NCI-H1092 (cell line): ENCODE data around the gene ZNF814.
"Not testable (repeated sequence)": the region's sequence is repeated elsewhere in the genome, so short reads cannot be mapped to it uniquely, and the experiment has no call there.

ENCODE experiments used
- DNase-seq: peaks from one replicate; lab custom pipeline; 2025; lab: John Stamatoyannopoulos, UW

The ZNF814 gene

DNA sequence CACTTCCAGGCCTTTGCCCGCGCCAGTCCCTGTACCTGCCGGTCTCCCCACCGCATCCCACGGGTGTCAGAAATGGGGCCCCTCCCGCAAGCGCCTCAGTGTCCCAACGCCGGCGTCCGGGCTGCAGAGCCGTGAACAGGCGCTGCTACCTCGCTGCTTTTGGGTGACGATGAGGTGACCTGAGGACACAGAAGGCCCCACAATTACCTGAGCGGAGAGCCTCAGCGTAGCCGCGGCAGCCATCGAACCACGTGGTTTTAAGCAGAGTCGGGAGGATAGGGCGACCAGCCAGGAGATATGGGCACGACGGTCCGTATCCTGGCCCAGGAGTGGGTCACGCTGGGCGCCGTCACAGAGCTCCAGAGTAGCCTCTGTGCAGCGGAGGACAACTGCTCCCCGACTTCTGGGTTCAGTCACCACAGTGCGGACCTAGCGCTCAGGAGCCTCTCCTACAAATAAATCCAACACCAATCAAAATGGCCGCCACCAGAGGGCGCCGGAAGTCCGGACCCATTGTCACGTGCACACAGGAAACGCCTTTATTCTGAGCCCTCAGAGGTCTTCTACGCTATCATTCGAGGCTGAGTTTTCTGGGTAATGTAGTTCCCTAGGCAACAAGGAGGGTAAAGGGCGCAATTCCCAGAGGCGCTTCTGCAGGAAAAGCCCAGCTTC, at the start of gene ZNF814:
Gene ZNF814, minus strand, starts transcription at position 478 of the 672 bp plus-strand sequence. Its CDS starts 235 bp downstream, at position 243.
- no peak for DNase-seq

DNA sequence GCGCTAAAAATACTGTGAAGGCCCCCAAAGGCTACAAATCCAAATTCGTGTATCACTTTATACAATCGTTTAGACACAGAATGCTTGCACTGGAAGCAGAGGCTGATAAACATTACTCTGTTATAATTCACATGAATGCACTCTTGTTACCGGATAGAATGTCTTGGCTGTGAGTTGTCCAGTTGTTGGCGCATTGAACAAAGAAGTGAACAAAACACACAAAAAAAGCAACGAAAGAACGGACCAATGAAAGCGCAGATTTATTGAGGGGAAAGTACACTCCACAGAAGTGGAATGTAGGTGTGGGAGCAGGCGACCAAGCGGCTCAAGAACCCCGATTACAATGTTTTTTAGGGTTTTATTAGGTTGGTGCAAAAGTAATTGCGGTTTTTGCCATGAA, 46.9 kb upstream of the ZNF814 start:
- no peak for DNase-seq

DNA sequence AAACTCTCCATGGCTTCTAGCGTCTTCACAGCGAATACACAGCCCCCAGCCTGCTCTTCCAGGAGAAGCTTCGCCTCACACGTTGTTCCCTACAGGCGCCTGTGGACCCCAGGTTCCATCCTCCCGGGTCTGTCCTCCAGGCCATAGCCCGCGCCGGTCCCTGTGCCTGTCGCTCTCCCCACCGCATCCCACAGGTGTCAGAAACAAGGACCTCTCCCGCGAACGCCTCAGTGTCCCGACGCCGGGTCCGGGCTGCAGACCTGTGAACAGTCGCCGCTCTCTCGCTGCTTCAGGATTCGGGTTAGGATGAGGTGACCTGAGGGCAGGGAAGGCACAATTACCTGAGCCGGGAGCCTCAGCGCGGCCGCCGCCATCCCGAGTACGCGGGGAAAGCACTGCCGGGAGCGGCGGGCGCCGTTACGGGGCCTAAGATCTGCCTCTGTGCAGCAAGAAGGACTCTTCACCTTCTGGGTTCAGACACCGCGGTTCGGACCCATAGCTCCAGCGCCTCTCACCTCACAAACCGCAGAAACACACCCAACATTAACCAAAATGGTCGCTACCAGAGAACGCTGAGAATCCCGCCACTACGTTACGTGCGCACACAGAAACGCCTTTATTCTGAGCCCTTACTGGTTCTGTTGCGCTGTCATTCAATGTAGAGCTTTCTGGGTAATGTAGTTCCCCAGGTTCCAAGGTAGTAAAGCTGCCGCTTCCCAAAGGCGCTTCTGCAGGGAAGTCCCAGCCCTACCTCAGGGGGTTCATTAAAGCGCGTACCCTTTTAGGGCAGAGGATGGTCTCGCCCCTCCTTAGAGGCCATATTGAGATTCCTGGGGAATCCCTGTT, 46.2 kb upstream of the ZNF814 start, which contains the start of gene ZNF418:
Gene ZNF418, minus strand, starts transcription at position 583 of the 846 bp plus-strand sequence. CDS start 1,580 bp downstream, outside the sequence.
- no peak for DNase-seq

DNA sequence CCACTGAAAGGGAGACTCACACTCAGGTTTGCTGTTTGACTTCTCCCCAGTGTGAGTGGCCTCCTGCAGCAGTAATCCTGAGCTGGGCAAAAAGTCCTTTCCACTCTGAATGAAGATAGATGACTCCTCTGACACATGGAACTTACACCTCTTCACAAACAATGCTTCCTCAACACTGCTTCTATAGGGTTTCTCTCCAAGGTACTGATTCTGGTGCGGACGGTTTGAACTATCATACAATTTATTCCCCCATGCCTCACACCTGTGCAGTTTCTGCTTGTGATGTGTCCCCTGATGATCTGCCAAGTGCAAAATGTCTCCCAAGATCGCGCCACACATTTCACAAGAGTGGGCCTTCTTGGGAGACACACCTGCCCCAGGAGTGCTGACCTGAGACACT, 38.8 kb upstream of the ZNF814 start:
- no peak for DNase-seq

DNA sequence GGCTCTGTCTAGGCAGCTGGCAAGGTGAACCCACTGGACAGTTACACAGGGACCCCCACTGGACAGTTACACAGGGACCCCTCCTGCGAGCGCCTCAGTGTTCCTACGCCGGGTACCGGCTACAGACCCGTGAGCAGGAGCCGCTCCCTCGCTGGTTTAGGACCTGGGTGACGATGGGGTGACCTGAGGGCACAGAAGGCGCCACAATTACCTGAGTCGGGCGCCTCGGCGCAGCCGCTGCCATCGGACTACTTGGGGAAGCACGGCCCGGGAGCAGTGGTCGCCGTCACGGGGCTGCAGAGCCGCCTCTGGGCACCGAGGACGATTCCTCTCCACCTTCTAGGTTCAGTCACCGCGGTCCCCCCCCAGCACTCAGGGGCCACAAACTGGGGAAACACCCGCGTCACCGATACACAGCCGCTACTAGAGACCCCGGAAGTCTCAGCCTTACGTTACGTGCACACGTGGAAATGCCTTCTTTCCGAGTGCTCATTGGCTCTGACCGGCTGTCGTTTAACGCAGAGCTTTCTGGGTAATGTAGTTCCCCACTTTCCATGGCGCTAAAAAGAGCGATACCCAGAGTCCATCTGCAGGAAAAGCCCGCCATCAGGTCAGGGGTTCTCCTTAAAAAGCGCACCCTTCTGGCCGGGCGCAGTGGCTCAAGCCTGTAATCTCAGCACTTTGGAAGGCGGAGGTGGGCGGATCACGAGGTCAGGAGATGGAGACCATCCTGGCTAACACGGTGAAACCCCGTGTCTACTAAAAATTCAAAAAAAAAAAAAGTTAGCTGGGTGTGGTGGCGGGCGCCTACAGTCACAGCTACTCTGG, 27.5 kb upstream of the ZNF814 start, which contains the start of gene ZNF417:
Gene ZNF417, minus strand, starts transcription at position 425 of the 828 bp plus-strand sequence. Its CDS starts 181 bp downstream, at position 244.
- DNase-seq: peak; percentile 87

DNA sequence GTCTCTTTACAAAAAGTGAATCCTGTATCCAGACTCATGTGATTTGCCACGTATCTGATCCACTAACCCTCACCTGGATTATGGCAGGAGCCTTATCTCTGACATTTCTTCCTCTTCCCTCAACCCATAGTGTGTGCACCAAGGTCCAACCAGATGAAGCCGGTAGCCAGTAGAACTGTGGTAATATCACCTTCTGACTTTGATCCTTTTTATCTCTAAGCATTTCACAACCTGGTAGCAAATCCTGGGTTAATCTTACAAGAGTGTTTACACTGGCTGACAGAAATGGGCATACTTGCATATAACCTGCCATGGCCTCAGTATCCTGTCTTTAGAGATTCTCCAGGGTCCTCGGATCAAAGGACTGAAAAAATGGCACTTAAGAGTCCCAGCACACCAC, 25.7 kb upstream of the ZNF814 start:
- DNase-seq: no peak

DNA sequence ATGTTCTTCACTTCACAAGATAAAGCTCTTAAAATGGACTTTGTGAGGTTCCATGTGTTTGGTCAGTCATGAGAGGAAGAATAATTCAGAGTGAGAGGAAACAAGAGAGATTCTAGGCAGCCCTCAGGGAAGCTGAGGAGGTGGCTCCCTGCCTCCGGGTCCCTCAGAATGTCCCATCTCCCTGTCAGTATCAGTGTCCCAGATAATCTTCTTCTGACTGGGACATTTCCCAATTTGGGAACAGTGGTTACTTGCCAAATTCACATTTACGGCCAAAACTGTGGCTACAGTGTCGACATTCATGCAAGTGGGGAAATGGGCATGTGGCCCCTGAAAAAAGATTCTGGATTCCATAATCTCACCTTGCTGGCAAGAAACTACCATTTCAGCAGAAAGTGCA, 18.6 kb upstream of the ZNF814 start:
- DNase-seq: no peak

DNA sequence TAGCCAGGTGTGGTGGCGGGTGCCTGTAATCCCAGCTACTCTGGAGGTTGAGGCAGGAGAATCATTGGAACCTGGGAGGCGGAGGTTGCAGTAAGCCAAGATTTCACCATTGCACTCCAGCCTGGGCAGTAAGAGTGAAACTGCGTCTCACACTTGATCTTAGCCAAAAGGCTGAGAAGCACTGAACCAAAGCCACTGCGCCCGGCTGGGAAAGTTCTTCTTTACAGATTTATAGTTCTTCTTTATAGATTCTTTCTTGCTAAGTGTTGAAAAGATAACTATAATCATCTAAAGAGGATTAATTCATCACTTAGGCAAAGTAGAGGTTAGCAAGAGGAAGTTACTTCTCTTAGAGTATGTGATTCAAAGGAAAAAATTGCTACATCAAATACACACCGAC, 16.4 kb upstream of the ZNF814 start:
- no peak for DNase-seq

DNA sequence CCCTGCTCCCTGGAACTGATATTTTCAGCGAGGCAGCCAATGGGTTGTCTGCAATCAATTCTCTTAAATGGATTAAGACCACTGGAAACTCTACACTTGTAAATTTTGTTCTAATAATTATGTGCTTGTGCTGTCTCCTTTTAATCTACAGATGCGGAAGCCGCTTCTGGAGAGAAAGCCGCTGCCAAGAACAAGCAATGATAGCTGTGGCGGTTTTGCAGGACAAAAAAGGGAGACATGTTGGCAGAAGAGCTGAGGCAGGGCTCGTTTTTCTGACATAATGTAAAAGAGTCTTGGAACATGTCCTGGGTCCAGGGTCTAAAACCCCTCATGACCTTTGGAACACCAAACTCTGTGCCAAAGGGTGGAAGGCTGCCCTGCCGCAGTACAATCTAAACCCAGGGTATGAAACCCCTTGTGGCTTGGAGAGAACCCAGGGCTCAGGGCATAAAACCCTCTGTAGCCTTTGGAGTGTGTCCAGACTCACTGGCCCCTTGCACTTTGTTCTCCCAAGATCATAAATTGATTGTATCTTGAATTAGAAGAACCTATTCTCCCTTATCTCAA, 14.9 kb upstream of the ZNF814 start:
- DNase-seq: no peak

DNA sequence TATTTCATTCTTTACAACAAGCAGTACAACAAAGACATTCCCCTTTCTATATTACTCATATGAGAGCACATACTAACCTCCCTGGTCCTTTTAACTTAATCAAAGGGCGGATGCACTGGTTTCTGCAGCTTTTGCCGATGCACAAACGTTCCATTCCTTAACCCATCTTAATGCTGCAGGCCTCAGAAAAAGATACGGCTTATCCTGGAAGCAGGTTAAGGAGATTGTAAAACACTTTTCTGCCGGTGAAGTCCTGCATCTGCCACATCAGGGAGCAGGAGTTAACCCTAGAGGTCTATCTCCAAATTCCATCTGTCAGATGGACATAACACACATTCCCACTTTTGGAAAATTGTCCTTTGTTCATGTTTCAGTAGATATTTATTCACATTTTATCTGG, 11.5 kb upstream of the ZNF814 start:
- no peak for DNase-seq

DNA sequence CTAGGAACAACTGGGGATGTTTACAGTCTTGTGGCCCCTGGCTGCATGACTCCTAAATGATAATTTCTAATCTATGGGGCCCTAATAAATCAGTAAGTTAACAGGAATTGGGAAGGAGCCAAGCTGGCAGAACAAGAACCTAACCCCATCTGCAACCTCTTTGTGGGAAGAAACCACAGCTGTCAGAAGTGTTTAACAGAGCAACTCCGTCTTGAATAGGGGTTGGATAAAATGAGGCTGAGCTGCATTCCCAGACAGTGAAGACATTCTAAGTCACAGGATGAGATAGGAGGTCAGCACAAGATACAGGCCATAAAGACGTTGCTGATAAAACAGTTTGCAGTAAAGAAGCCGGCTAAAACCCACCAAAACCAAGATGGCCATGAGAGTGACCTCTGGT, 1.9 kb upstream of the ZNF814 start:
- DNase-seq: not testable (repeated sequence)

DNA sequence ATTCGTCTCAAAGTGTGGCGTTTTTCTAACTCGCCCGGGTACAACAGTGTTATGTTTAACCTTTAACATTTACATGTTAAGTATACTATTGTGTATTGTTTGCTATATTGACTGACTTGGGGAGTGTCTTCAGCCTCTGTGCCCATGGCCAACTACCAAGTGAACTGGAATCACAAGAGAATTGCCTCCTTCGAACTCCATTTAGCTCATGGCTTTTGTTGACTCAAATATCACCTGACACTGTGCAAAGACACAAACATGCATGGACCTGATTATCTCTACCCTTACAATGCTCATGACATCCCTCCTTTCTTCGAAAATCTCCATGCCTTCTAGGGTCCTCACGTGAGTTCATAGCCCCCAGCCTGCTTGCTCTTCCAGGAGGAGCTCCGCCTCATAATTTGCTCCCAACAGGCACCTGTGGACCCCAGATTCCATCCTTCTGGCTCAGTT, 704 bp downstream of the ZNF814 start:
- DNase-seq: no peak

DNA sequence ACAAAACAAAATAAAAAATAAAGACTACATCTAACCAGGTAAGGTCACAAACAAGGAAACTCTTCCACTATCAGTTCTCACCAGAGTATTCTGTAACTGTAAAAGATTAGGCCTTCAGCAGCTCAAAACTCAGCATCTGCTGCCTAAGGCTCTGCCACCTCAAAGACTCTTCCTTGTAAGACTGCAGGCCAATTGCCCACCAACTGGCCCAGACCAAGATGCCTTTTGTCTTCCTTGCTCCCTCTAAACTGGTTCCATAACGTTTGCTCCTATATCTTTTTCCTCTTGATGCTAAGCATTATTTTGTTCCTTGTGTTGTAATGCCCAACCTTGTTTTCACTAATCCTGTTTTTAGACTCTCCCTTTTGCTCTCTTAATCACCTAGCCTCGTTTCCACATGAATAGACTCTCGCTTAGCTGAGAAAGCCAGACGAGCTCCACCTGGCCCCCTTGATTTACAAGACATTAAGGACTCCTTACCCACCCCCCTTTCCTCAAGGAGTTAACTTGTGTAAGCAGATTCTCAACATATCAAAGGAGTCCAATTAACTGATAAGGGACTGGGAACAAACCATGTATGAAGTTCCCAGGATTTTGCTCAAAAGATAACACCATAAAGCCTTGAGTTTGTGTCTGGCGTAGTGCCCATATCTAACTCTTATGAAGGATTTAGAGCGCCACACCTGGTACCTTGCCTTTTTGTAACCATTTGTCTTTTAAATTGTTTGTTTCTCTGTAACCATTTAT, 1.5 kb downstream of the ZNF814 start:
- DNase-seq: no peak

DNA sequence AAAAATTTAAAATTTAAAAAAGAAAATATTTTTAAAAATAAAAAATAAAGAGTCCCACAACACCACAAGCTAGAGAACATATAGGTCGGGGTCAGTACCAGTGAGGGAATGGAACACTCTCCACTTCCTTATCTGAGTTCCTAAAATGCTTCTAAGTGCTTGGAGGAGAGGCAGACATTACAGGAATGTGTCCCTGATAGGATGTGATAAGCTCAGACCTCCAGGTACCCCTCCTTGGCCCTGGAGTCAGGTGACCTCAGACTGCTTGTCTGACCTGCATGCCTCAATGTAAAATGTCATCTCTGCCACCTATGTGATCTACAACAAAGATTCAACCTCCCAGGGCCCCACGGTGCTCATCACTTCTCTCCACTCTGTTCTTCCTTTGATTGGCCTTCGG, 2.8 kb downstream of the ZNF814 start:
- DNase-seq: no peak

DNA sequence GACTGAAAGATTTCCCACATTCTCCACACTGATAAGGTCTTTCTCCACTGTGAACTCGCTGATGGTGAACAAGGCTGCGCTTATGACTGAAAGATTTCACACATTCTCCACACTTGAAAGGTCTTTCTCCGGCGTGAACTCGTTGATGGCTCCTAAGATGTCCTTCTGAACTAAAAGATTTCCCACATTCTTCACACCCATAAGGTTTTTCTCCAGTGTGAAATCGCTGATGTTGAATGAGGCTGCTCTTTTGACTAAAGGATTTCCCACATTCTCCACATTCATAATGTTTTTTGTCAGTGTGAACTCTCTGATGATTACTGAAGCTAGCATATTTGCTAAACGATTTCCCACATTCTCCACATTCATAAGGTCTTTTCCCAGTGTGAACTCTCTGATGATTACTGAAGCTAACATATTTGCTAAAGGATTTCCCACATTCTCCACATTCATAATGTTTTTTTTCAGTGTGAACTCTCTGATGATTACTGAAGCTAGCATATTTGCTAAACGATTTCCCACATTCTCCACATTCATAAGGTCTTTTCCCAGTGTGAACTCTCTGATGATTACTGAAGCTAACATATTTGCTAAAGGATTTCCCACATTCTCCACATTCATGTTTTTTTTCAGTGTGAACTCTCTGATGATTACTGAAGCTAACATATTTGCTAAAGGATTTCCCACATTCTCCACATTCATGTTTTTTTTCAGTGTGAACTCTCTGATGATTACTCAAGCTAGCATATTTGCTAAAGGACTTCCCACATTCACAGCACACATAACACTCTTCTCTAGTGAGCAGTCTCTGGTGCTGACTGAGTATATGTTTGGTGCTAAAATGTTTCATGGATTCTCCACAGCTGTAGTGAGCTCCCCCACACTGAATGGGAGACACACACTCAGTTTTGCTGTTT, 14.7 kb downstream of the ZNF814 start:
- not testable (repeated sequence) for DNase-seq

DNA sequence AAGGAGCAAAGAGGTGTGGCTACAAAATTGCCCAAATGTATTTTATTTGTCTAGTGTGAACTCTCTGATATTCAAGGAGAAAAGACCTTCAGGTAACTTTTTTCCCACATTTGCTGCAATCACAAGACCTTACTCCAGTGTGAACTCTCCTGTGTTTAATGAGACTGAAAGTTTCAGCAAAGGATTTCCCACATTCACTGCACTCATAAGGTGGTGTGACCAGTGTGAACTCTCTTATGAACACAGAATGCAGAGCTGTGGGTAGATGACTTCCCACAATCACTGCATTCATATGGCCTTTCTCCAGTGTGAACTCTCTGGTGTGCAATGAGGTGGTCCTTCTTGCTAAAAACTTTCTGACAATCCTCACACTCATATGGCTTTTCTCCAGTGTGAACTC, 16.4 kb downstream of the ZNF814 start:
- DNase-seq: no peak

DNA sequence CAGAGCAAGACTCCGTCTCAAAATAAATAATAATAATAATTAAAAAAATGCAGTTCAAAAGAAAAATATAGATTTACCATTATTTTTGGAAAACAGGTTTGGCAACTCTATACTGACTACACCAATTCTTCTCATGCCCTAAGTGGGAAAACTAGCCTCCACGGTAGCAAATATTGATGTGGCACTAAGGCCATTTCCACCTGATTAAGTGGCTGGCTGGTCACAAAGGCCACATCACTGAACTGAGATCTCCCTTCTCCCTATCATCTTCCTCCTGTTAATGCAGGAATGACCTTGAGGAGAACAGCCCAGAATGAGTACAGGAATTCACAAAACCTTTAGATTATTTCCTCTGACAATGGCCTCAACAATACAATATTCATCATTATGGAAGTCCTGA, 18.6 kb downstream of the ZNF814 start:
- DNase-seq: no peak

DNA sequence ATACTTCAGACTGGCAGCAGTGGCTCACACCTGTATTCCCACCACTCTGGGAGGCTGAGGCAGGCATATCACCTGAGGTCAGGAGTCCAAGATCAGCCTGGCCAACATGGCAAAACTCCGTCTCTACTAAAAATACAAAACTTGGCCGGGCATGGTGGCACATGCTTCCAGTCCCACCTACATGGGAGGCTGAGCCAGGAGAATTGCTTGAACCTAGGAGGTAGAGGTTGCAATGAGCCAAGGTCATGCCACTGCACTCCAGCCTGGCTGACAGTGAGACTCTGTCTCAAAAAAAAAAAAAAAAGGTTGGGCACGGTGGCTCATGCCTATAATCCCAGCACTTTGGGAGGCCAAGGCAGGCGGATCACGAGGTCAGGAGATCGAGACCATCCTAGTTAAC, 19.2 kb downstream of the ZNF814 start:
- DNase-seq: not testable (repeated sequence)

DNA sequence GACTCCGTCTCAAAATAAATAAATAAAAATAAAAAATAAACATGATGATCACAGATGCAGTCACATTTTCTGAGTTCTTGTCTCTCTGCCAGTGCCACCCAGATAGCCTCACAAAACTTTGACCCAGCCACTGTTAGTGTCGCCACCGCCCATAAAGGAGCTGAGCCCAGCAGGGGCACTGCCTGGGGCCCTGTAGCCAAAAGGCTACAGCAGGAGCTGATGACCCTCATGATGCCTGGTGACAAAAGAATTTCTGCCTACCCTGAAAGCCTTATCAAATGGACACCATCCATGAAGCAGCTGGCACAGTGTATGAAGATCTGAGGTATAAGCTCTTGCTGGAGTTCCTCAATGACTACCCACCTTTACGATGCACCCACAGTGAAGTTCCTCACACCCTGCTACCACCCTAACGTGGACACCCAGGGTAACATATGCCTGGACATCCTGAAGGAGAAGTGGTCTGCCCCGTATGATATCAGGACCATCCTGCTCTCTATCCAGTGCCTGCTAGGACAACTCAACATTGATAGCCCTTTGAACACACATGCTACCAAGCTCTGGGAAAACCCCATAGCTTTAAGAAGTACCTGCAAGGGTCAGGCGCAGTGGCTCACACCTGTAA, 20.9 kb downstream of the ZNF814 start:
- no peak for DNase-seq

DNA sequence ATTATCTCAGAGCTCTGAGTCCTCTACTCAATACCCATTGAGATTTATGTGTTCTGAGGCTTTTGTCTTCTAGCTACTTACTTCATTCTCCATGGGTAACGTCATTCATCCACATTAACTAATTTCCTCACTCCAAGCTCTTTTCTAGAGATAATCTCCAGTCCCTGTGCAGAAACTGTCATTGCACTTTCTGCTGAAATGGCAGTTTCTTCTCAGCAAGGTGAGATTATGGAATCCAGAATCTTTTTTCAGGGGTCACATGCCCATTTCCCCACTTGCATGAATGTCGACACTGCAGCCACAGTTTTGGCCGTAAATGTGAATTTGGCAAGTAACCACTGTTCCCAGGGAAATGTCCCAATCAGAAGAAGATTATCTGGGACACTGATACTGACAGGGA, 26.5 kb downstream of the ZNF814 start:
- DNase-seq: not testable (repeated sequence)
